GM18519 (cell line): ENCODE results near the gene IKZF4.

ENCODE experiments used
- ATAC-seq: cut with Tn5 transposase; IDR thresholded peaks from one replicate; pipeline ENCODE4 v1.9.1; 2021; ENCODE audit warnings: mild to moderate bottlenecking, moderate library complexity; ENCODE audit not compliant: unreplicated experiment, low FRiP score

Gene IKZF4

DNA sequence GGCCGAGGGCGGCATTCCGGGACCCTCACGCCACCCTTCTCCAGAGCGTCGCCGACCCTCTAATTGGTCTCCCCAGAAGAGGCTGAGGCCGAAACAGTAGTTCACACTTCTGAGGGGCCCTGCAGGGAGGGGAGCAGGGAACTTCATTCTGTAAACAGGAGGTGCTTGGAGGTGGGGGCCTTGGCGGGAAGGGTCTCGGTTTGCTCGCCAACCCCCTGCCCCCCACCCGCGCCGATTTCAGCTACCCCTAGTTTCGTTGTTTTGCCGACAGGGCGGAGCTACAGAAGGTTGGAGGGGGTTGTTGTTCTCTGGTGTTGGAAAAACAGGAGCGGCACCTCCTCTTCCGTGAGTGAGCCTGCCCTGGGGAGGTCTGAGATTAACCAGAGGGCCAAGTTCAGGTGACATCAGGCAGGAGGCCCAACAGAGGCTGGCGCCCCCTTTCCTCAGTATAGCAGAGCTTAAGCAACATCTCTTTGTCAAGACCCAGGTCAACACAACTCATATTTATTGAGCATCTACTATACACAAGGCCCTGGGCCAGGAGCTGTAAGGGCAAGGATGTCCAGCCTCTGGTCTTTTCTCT, 59.8 kb downstream of the IKZF4 start:
- no peak for ATAC-seq

DNA sequence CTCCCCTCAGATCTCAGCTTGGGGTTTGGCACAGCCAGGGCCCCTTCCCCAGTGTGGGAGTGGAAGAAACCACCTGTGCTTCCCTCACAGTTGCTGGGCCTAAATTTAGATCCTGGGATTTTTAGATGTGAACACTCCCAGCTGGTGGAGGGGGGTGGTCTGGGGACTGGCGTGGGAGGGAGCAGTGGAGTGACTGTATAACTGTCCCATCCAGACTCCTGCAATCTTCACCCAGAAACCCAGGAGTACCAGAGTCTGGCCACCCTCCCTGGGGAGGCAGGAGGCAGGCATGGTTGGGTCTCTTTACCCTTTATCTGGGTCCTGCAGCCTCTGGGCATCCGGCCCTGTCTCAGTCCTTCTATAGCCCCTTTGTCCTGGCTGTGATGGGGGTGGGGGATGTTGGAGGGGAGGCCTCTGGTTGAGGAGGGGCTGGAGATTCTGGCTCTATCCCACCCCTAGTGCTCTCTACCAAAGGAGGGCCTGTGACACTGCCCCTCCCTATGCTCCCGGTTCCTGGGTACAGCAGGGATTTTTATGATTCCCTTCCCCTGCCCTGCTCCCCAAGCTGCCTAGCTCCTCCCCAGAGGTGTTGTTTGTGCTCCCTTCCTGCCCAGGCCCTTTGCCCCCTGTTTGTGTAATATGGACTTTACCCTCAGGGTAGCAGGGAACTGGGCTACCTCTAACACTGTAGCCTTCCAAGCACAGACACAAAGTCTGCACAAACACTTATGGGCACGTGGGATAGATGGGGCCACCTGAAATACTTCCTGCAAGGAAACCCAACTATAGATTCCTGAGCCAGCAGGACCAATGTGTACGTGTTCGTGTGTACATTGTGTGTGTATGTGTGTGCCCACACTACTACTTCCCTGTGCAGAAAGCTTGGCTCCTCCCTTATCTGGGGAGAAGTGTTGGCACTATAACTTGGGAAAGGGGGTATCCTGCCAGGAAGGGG, 60.8 kb downstream of the IKZF4 start:
- ATAC-seq: no peak

DNA sequence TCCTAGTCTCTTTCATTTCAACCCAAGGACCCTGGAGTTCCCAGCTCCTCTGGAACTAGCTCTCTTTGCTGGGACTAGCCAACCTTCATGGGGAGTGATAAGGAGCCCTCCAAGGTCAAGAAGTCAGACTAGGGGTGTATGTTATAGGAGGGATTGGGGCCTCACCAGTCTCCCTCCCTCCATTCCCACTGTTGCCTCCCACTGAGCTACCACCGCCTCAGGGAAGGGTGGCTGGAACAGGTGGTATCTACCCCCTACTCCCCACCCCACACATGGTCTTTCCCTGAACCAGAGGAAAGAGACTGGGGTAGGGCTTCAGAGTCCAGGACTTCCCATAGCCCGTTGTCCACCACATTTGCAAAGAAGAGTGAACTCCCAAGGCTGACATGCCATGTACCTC, 61.5 kb downstream of the IKZF4 start:
- ATAC-seq: no peak

GRCh38 chr12:56082967-56083366, 62.1 kb downstream of the IKZF4 start:
- no peak for ATAC-seq

DNA sequence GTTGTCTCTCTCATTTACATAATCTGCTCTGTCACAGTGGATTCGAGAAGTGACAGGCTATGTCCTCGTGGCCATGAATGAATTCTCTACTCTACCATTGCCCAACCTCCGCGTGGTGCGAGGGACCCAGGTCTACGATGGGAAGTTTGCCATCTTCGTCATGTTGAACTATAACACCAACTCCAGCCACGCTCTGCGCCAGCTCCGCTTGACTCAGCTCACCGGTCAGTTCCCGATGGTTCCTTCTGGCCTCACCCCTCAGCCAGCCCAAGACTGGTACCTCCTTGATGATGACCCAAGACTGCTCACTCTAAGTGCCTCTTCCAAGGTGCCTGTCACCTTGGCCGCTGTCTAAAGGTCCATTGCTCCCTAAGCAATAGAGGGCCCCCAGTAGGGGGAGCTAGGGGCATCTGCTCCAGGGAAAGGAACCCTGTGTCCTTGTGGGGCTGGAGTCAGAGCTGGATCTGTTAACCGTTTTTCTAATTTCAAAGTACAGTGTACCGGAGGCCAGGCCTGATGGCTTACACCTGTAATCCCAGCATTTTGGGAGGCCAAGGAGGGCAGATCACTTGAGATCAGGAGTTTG, 64.2 kb downstream of the IKZF4 start:
- no peak for ATAC-seq

- ATAC-seq: no peak
These were observed 65.3 kb downstream of the IKZF4 start for GRCh38 chr12:56086096-56086495.

- no peak for ATAC-seq
These were observed 65.8 kb downstream of the IKZF4 start for GRCh38 chr12:56086608-56087007.

DNA sequence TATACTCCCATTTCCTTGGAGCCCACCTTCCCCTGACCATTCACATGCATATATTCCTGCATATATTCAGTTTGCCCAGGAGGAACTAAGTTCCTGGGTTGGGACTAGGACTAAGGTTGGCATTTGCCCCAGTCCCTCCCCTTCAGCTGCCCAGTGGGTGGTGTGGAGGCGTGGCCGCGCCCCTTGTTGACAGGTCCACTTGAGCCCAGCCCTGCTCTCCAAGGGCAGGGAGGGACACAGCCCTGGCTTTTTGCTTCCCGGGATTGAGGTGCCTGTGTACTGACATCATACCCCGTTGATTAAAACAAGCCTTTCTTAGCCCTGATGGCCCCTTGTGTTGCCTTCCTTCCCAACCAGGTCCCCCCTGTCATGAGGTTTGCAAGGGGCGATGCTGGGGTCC, 66.4 kb downstream of the IKZF4 start:
- no peak for ATAC-seq
